Medulla oblongata (tissue), 1 donor: Measurements from ENCODE around the gene MSL3B.

ENCODE experiments used
- DNase-seq: peaks from one replicate; pipeline ENCODE4 v3.0.0-alpha.2; 2015; ENCODE audit errors: extremely low spot score

The MSL3B gene

DNA sequence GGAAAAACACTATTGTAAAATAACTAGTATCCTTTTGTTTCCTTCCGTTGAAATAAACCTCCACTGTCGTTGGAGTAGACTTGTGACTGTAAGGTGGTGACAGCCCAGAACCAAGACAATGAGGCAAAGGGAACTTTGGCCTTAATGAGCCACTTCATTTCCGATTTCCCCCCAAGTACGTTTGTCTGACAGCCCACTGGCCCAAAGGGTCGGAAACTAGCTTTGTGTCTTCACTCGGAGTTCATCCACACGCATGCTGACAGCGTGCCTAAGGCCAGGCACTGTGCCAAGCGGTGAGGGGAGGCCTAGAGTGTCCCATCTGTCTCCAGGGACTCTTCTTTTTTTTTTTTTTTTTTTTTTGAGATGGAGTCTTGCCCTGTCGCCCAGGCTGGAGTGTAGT, 34.8 kb downstream of the MSL3B start:
- no peak for DNase-seq

DNA sequence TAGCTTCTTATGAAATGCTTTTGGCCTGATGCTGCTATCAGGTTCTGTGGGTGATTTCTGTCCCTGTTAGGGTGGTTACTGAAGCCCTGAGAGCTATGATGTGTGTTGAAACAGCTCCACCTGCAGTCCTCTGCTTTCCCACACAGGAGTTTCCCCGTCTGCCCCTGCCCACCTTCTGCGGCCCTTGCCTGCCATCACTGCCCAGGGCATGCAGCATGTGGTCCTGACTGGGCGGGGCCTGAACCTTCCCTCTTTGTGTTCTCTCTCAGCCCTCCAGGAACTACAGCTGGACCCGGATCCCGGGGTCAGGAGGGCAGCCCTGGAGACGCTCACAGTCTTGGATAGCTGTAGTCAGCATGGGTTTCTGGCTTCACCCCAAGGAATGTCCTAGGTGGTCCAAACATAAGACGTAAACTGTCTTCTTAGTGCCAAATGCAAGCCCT, 35.3 kb downstream of the MSL3B start:
- DNase-seq, result no peak

DNA sequence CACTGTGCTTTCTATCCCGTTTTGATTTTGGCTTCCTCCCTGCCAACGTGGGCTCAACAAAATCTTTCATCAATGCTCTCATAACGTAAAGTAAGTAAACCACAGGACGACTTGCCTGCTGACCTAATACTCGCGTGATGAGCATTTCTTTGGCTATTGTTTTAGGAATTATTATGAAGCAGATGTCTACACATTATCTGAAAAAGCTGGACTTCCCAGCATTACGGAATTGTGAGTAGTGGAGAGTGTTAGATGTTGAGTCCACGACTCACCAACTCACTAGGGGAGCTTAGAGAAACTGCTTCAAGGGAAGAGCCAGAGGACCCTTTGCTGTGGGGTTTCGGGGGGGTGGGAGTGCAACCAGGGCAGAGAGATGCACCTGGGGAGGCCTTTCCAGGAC, 35.8 kb downstream of the MSL3B start:
- DNase-seq, result no peak

DNA sequence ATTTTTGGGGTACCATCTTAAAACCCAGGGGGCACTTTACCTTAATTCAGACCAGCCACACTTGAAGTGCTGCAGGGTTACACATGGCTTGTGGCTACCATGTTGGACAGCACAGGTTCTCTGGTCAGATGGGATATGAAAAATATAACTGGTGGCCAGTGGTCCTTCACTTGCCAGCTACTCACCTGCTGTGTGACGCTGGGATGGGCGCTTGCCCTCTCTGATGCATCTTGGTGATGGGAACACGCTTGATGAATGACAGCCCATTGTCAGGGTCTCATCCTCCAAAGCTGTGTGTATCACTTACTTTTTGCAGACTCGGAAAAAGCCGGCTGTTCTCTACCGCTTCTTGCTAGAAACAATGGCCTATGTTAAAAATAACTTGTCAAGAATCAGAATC, 36.3 kb downstream of the MSL3B start:
- no peak for DNase-seq

DNA sequence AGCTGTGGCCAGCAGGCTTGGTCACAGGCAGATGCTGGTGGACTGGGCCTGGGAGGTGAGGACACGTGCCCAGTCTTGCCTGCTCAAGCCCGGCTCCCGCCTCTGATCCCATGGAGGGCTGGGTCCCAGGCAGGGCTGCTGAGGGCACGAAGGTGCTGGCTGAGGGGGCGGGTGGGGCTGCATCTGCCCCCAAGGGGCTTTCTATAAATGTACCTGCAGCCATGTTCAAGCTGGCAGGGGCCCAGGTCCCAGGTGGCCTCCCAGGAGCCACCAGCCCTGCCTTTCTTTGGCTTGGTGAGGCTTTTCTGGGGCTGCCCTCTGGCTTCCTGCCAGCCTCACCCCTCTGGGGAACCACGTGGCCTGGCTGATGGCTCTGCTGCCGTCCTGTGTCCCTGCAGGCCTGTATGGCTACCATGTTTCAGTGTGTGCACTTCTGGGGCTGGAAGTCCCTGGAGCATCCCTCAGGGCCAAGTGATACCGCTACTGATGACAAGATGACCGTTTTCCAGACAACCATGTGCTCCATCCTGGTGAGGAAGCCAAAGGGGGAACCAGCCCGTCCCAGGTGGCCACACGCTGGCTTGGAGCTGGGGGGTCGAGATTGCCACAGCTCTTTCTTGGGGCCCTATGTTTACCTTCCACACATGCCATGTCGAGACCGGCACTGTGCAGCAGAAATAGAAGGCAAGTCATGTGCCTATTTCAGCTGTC, 37.0 kb downstream of the MSL3B start:
- DNase-seq, result no peak

DNA sequence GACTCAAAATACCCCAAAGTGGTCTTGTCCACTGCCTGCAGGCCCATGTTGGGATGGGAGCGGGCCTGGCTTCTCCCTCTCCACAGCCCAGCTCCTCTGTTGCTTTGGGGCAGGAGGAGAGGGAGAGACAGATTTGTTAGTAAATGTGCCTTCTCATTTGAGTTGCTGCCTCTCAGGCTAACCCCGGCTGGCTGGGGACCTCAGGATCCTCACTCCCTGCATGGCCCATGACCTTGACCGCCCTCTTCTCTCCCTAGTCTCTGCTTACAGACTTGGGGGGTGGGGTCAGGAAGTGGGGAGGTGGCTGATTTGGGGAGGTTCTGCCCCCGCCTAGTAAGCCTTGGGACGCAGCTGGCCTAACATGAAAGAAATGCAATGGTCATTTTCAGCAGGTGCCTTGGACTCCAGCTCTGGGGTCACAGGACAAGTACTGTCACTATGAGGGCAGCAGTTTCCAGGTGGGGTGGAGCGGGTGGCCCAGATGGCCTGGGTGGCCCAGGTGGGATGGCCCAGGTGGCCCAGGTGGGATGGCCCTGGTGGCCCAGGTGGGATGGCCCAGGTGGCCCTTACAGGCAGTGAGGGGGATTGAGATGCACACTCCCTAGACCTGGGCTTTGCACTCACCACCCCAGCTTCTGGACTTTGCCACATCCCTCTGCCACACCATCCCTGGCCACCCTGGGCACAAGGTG, 37.9 kb downstream of the MSL3B start:
- DNase-seq, result no peak

DNA sequence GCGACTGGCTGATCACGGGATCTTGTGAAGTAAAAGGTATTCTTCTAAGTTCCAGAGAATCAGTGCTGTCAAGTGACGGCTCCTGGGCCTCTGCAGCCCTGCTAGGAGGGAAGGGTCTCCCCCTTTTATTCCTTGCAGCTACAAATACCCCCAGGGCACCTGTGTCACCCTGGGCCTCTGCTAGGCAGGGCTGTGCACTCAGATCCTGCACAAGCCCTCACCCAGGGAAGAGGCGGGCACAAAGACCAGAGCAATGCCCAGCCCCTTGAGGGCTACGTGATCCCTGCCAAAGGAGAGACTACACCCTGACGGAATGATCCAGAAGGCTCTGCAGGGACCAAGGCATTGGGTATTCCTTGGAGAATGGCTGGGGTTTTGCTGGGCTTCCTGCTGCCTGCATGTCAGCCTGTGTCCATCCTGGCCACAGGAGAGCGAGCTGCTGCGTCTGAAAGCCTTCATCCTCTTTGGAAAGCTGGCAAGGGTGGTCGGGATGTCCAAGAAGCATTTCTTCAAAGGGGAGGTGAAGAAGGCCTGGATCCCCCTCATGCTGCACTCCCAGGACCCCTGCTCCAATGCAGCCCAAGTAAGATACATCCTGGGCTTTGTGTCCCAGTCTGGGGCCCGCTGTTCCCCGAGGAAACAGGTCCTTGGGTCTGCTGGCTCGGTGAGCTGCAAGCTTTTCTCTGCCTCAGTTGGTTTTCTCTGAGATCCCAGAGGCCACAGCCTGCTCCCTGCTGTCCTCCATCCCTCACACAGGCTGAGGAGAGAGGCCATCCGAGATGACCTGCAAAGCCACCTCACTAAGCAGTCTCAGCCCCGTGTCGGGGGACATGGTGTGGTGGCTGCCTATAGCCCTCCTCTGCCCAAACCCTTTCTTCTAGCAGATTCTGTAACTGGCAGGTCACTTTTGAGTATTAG, 38.7 kb downstream of the MSL3B start:
- DNase-seq, result no peak

DNA sequence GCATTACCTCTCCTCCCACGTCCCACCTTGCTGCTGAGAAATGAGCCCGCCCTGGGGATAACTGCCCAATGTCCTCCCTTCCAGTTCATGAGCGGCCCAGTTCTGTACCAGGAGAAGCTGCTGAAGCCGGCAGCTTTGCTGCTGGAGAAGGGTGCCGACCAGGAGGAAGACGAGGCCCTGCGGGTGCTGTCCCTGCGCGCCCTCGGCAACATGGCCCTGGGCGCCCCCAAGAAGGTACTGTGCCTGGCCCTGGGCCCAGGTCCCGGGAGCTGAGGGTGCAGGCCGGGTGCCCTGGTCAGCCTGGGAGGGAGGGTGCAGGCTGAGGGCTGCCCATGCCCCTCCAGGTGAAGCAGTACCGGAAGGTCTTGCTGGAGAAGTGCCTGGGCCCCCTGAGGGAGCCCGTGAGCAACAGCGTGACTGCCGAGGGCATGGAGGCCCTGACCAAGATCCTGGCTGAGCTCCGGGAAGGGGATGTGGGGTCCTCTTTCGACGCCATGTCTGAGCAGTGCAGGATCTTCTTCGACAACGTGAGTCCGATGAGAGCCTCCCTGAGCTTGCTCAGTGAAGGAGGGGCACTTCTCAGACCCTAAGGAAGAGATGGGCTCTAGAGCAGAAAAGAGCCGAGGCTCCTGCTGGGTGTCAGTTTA, 39.5 kb downstream of the MSL3B start:
- no peak for DNase-seq

DNA sequence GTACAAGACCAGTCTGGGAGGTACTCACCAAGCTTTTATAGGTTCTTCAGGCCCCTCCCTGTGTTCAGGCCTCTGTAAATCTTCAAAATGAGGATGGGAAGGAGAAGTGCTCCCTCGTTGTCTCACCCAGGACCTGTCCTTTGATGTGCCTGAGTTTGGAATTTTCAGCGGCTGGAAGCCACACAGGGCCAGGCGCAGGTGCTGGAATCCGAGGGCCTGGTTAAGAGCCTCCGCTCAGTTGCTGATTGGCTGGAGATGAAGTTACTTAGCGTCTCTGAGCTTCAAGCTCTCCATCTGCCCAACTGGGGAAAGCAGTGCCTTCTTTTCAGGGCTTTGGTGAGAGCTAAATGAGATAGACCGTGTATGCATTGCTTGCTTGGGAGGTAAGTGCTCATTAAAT, 43.8 kb downstream of the MSL3B start:
- DNase-seq, result no peak

DNA sequence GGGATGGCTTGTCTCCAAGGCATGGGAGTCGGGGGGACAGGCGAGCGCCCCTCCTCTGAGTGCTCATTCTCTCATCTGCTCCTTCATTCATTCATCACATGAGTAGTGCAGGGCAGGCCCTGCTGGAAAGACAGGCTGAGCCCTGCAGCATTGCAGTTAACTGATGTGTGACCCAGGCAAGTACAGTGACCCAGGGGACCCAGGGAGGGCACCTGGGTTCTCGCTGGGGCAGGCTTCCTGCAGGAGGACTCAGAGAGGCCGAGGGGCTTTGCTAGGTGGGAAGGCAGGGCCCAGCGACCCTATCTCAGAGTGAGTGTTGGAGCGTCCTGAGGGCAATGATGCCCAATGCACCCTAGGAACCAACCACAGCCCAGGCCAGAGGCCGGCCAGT, 44.5 kb downstream of the MSL3B start:
- no peak for DNase-seq

DNA sequence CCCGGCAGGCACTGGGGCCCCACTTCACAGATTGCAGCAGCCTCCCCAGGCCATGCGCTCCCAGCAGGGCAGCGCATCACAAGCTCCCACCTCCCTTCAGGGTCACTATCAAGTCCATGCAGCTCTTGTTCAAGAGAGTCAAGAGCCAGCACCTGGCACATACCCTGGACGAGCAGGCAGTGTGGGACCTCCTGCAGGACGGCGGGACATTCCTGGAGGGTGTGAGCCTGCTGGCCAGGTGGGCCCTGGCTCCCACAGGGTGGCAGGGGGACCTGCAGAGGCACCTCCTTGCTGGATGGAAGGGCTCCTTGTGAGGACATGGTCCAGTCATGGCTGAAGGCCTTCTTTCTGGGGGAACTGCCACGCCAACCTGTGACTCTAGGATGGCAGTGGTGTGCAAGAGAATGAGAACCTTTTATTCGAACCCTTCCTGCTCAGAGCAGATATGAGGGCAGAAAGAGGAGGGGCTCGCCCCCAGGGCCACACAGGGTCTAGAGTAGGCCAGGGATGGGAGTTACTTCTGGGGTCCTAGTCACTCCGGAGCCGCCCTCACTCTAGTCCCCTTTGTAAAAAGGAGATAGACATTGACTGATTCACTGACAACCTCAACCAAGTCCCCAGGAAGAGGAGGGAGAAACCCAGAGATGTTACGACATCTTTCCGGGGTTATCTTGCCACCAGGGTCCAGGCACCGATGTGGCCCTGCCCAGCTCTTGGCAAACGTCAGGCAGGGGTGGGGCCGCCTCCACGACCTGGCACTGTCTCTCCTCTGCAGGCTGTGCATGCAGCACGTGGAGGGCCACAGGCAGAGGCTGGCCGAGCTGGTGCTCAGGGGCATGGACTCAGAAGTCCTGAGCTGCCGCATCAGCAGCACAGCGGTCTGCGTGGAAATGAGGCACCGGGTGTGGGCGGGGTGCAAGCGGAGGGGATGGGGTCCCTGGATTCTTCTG, 45.1 kb downstream of the MSL3B start:
- DNase-seq, result no peak

DNA sequence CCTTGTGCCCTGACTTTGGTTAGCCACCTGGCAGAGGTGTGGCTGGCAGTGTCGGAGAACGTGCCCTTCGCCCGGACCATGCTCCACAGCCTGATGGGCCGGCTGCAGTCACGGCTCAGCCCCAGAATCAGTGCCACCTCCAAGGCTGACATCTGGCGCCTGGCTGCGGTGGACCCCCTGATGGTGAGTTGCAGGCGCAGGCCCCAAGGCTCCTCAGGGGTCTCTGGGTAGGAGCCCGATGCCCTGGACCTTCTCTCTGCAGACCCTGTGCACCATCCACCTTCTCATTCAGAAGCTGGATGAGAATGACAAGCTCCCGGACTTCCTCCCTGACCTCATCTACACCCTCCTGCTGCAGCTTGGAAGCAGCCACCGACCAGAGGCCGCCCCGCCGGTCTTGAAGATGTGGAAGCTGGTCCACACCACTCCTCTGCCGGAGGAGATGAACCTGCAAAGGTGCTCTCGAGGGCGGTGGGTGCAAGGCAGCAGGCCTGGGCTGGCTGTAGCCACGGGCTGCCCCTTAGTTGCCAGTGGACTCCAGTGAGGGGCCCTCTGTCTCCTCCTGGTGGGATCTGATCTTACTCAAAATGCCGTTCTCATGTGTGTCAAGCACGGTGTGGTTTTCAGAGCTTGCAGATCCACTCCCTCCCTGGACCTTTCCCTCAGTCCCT, 46.0 kb downstream of the MSL3B start:
- no peak for DNase-seq

DNA sequence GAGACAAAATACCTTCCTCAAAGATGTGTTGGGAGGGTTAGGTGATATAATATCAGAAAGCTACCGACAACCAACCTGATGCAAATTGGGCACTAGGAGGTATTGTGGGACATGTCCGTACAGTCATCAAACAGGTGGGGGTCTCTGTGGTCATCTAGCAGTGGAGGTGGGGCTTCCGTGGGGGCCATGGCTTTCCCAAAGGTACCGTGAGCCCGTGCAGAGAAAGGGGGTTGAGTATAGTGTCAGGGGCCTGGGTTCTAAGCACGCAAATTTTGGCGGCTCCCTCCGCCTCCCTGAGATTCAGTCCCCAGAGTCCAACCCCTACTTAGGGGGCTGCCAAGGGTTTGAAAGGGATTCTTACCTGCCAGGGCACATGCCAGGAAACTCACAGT, 46.5 kb downstream of the MSL3B start:
- DNase-seq, result no peak

DNA sequence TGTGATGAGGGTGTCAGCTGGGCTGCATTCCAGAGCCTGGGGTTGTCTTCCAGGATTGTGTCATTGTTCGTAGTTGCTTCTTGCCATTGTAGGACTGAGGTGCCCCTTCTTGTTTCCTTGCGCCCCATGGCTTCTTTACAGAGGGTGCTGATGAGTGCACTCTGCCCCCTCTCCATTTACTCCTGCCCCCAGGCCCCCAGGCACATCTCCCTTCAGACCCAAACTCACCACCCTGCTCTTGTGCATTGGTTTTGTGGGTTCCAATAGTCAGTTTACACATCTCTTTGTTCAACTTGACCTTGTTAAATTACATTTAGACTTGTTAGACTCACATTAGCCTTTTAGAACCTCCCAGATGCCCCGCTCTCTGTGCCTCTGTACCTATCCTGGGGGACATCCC, 47.0 kb downstream of the MSL3B start:
- no peak for DNase-seq

DNA sequence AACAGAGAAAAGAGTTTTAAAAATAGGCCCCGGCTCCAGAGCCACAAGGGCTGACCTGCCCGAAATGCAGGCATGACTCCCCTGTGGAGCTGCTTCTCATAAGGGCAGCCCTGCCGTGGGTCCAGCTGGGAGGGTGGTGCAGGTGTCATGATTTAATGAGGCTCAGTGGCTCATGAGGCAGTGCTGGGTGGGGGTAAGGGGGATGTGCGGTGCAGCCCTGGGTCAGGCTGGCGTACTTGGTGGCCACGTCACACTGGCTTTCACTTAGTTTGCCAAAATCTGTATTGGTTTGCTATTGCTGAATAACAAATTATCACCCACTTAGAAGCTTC, 47.4 kb downstream of the MSL3B start:
- DNase-seq, result no peak

DNA sequence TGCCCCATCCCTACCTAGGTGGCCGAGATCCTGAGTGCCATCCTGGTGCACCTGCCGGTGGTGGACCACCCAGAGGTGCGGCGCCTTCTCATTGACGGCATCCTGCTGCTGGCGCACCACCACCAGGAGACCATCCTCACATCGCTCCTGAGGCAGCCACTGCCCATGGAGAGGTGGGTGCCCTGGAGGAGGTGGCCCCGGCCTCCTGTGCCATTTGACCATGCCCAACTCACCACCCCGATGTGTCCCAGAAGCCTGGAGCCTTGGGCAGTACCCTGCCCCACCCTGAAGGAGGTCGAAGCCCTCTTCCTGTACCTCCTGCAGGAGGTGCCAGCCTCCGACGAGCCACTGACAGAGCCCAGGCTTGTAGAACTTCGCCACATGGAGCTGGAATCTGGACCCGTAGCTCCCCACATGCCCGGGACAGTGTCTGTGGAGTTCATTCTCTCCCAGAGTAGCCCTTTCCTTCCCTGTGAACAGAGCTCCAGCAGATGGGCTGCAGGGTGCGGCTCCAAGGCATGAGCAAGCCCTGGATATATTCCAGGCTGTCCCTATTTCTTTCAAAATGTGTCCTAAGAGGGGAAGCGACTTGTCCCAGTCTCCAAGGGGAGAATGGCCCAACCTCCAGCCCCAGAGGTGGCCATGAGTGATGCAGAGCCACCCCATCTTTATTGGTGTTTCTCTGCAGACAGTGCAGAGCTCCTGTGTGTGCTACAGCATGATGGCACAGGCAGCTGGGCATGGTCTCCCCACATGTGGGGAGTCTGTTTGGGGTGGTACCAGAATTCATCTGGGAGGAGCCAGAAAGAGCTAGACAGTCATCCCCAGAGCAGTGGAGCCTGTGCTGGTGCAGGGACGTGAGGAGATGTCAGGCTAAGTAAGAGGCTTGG, 48.1 kb downstream of the MSL3B start:
- no peak for DNase-seq

DNA sequence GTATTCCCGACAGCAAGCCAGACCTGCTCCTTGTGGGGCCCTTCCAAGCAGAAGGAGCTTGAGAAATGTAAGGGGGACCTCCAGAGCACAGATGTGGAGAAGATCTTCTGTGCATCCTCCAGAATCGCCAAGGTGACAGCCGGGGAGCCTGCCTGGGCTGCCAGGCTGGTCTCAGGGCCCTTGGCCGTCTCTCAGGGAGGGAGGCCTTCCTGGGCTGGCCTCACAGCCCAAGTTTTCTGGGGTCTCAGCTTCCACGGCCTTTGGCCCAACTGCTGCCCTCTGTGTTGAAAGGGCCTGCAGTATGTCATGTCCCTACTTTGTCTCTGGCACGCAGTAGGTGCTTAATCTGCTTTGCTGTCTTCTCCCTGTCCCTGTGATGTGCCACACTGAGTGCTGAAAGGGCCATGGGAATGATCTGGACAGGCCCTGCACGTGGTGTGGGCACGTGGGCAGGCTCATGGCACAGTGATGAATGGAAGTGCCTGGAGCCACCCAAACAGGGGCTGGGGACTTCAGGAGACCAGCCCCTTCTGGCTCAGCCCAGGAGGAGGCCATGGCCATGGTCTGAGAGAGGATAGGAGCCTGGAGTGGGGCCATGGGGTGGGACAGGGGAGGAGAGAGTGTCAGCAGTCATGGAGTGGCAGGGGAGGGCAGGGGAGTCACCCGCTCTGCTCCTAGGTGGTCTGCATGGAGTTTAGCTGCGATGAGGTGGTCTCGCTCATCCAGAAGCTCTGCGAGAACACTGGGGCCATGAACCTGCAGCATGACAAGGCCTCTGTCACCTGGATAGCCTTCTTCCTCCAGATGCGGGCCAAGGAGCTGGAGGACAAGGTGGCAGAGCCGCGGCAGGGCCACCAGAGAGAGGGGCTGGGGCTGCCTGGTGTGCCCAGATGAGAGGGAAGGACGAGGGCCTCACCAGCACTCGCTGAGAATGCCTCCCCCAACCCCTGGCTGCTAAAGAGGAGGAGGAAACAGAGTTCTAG, 49.3 kb downstream of the MSL3B start:
- no peak for DNase-seq

DNA sequence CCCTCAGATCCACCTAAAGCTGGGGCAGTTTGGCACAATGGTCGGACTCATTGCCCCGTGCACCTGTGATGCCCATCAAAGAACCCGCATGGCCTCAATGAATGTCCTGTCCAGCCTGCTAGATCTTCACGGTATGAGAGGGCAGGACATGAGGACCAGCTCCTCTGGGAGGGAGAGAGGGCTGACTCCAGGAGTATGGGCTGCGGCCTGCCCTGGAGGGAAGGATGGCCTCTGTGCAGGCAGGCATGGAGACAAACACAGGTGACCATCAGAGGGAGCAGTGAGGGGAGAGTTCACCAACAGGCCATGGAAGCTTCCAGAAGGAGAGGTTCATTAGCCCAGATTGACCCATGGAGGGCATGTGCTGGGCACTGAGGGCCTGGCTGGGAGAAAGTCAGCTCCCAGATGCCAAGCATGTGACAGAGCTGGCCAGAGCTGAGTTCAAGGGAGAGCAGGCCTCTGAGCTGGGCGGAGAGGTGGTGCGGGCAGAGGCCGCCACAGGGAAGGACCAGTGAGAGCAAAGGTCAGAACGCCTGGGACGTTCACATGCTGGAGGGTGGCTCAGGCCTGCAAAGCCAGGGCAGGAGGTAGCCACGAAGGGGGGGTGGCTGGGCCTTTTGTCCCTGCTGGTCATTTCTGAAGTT, 50.1 kb downstream of the MSL3B start:
- no peak for DNase-seq
